ENCODE results near the gene DAAM2. TPM values are rescaled to one million over a fixed set of nuclear protein-coding genes. Genes with fewer than 3 reads are reported as not detected.

Gene DAAM2
- total RNA-seq, 1 donor from 2014 or later: 87.2 TPM

- Mint-ChIP-seq H3K27me3 (ENCODE audit: unreplicated experiment) (peaks cover 22% of the 10 kb centered on the region), H3K9me3 (ENCODE audit: unreplicated experiment) (peaks cover 8% of the 10 kb centered on the region), H3K4me1 (ENCODE audit: unreplicated experiment) (no peaks in the 10 kb centered on the region), H3K27ac (ENCODE audit: unreplicated experiment) (no peak overlapping the region), H3K36me3 (ENCODE audit: unreplicated experiment) (no peaks in the 10 kb centered on the region), H3K4me3 (ENCODE audit: unreplicated experiment) (no peak overlapping the region)
- DNase-seq (ENCODE audit: extremely low spot score, unreplicated experiment): no peak
- TF ChIP-seq CTCF (IDR thresholded peaks at IDR 0.05): no peak
These were observed 26.6 kb upstream of the DAAM2 start for GRCh38 chr6:39765508-39766065.

GRCh38 chr6:39769012-39769411 is 23.2 kb upstream of the DAAM2 start:
- Mint-ChIP-seq H3K27me3 (ENCODE audit: unreplicated experiment) (peaks cover 22% of the 10 kb centered on the region), H3K4me1 (ENCODE audit: unreplicated experiment) (no peaks in the 10 kb centered on the region), H3K27ac (ENCODE audit: unreplicated experiment) (no peak overlapping the region), H3K36me3 (ENCODE audit: unreplicated experiment) (no peaks in the 10 kb centered on the region), H3K4me3 (ENCODE audit: unreplicated experiment) (no peak overlapping the region), H3K9me3 (ENCODE audit: unreplicated experiment) (peaks cover 8% of the 10 kb centered on the region)
- no peak for DNase-seq (ENCODE audit: extremely low spot score, unreplicated experiment)
- TF ChIP-seq CTCF (IDR thresholded peaks at IDR 0.05): no peak

- H3K36me3 Mint-ChIP-seq (ENCODE audit: unreplicated experiment): no peaks in the 10 kb centered on the region
- H3K4me1 Mint-ChIP-seq (ENCODE audit: unreplicated experiment): no peaks in the 10 kb centered on the region
- TF ChIP-seq CTCF (IDR thresholded peaks at IDR 0.05): no peak
- H3K4me3 Mint-ChIP-seq (ENCODE audit: unreplicated experiment): no peak overlapping the region
- H3K27me3 Mint-ChIP-seq (ENCODE audit: unreplicated experiment): peaks cover 9% of the 10 kb centered on the region
- no peak for DNase-seq (ENCODE audit: extremely low spot score, unreplicated experiment)
- peaks cover 8% of the 10 kb centered on the region for H3K9me3 Mint-ChIP-seq (ENCODE audit: unreplicated experiment)
- H3K27ac Mint-ChIP-seq (ENCODE audit: unreplicated experiment): no peak overlapping the region
These were observed 21.7 kb upstream of the DAAM2 start for GRCh38 chr6:39770446-39770845.

GRCh38 chr6:39772559-39773273 is 19.5 kb upstream of the DAAM2 start:
- DNase-seq (ENCODE audit: extremely low spot score, unreplicated experiment): no peak
- Mint-ChIP-seq H3K36me3 (ENCODE audit: unreplicated experiment) (no peaks in the 10 kb centered on the region), H3K9me3 (ENCODE audit: unreplicated experiment) (no peaks in the 10 kb centered on the region), H3K27me3 (ENCODE audit: unreplicated experiment) (peaks cover 2% of the 10 kb centered on the region), H3K4me1 (ENCODE audit: unreplicated experiment) (peaks cover 5% of the 10 kb centered on the region), H3K27ac (ENCODE audit: unreplicated experiment) (no peak overlapping the region), H3K4me3 (ENCODE audit: unreplicated experiment) (no peak overlapping the region)
- no peak for TF ChIP-seq CTCF (IDR thresholded peaks at IDR 0.05)

- no peak for TF ChIP-seq CTCF (IDR thresholded peaks at IDR 0.05)
- H3K4me3 Mint-ChIP-seq (ENCODE audit: unreplicated experiment): no peak overlapping the region
- DNase-seq (ENCODE audit: extremely low spot score, unreplicated experiment): no peak
These were observed 18.4 kb upstream of the DAAM2 start for GRCh38 chr6:39773782-39774181.

More at GRCh38 chr6:39773782-39774181, 18.4 kb upstream of the DAAM2 start:
- H3K27ac Mint-ChIP-seq (ENCODE audit: unreplicated experiment): no peak overlapping the region
- H3K4me1 Mint-ChIP-seq (ENCODE audit: unreplicated experiment): peaks cover 5% of the 10 kb centered on the region
- H3K27me3 Mint-ChIP-seq (ENCODE audit: unreplicated experiment): peaks cover 2% of the 10 kb centered on the region
- no peaks in the 10 kb centered on the region for H3K36me3 Mint-ChIP-seq (ENCODE audit: unreplicated experiment)
- no peaks in the 10 kb centered on the region for H3K9me3 Mint-ChIP-seq (ENCODE audit: unreplicated experiment)
